A549 (cell line): ENCODE data around the gene RFWD3. TPM values are rescaled to one million over a fixed set of nuclear protein-coding genes. Genes with fewer than 3 reads are reported as not detected.

Experiments used
- ATAC-seq, 2 experiments: fragments of 200-7000 bp in 1 of 2; fragments of >200 bp in 1 of 2; cut with Nextera tagmentation in 1 of 2; cut with Tn5 transposase in 1 of 2; 3 replicates each; pipeline versions ENCODE4 v1.8.0 to v1.9.1; 2018 to 2020; ENCODE audit warnings: mild to moderate bottlenecking in 1 of 2, moderate library complexity in 1 of 2
- CTCF ChIA-PET: fragments of 300-600 bp; sonication (Branson Sonifier 250); formaldehyde crosslinking; extraction: SDS; loops from one replicate; lab custom pipeline; 2021; ENCODE audit warnings: antibody characterized with exemption, inconsistent platforms; lab: Yijun Ruan, JAX
- POLR2A ChIA-PET: fragments of 350-600 bp; formaldehyde crosslinking; extraction: SDS; loops from one replicate; lab custom pipeline; 2021; ENCODE audit warnings: antibody characterized with exemption, inconsistent platforms; lab: Yijun Ruan, JAX
- DNase-seq, 2 experiments: peaks; one replicate each; pipeline versions ENCODE4 v3.0.0 to v3.0.0-alpha.2; 2011 to 2016; ENCODE audit warnings: low read depth in 1 of 2, low spot score in 1 of 2
- FAIRE-seq: peaks from 2 replicates; lab custom pipeline; 2011; peaks lifted over from hg19 to GRCh38; lab: Jason Lieb, UNC
- H3K27ac ChIP-seq, 2 experiments: fragments of >200 bp; sonication (Bioruptor Twin); formaldehyde crosslinking; 3 replicates each; pipeline ENCODE4 v1.5.1; 2016 to 2017
- H3K4me1 ChIP-seq: fragments of >200 bp; sonication (Bioruptor Twin); formaldehyde crosslinking; 3 replicates; pipeline ENCODE4 v1.6.1; 2016
- H3K4me2 ChIP-seq: fragments of >200 bp; sonication (Bioruptor Twin); formaldehyde crosslinking; 3 replicates; pipeline ENCODE4 v1.6.1; 2016
- H3K4me3 ChIP-seq: fragments of >200 bp; sonication (Bioruptor Twin); formaldehyde crosslinking; 3 replicates; pipeline ENCODE4 v1.5.1; 2016
- H3K9me3 ChIP-seq: fragments of >200 bp; sonication (Bioruptor Twin); formaldehyde crosslinking; 3 replicates; pipeline ENCODE4 v1.6.1; 2016
- CBX2 ChIP-seq: fragments of 200-600 bp; sonication (generic); IDR thresholded peaks from 2 replicates; pipeline ENCODE4 v1.6.1; 2016; ENCODE audit warnings: low read depth, mild to moderate bottlenecking, borderline replicate concordance
- CEBPB ChIP-seq, 2 experiments: fragments of >200 bp in 1 of 2; sonication (Bioruptor Twin) in 1 of 2; formaldehyde crosslinking in 1 of 2; IDR thresholded peaks; 2 replicates each; pipeline ENCODE4 v1.6.1; 2012 to 2016
- CHD2 ChIP-seq: fragments of 150-350 bp; IDR thresholded peaks from 2 replicates; pipeline ENCODE4 v1.6.1; 2014; ENCODE audit warnings: low read length; ENCODE audit not compliant: partially characterized antibody
- CTCF ChIP-seq: fragments of >200 bp; sonication (Bioruptor Twin); formaldehyde crosslinking; IDR thresholded peaks from 3 replicates; pipeline ENCODE4 v1.5.1; 2016
- EHF ChIP-seq: fragments of 250-450 bp; sonication (Bioruptor Pico); IDR thresholded peaks from 2 replicates; pipeline ENCODE4 v1.5.0; 2020; ENCODE audit warnings: mild to moderate bottlenecking
- ESRRA ChIP-seq: fragments of 150-350 bp; IDR thresholded peaks from 2 replicates; pipeline ENCODE4 v1.6.1; 2014; ENCODE audit warnings: mild to moderate bottlenecking, low read length, borderline replicate concordance
- HES2 ChIP-seq: fragments of >200 bp; sonication (Bioruptor Twin); formaldehyde crosslinking; IDR thresholded peaks from 2 replicates; pipeline ENCODE4 v1.6.1; 2016
- HMGXB4 ChIP-seq: fragments of 250-450 bp; sonication (Bioruptor Pico); IDR thresholded peaks from 2 replicates; pipeline ENCODE4 v1.5.0; 2021; ENCODE audit warnings: mild to moderate bottlenecking, moderate library complexity, borderline replicate concordance
- HOXB5 ChIP-seq: fragments of 250-450 bp; sonication (Bioruptor Pico); IDR thresholded peaks from 2 replicates; pipeline ENCODE4 v1.5.0; 2020; ENCODE audit warnings: mild to moderate bottlenecking, moderate library complexity
- MYC ChIP-seq: IDR thresholded peaks from 2 replicates; pipeline ENCODE4 v1.6.1; 2012; ENCODE audit warnings: mild to moderate bottlenecking, inconsistent platforms, low read length, improper control_type of control experiment, borderline replicate concordance
- NPAS2 ChIP-seq: fragments of 250-450 bp; sonication (Bioruptor Pico); IDR thresholded peaks from 2 replicates; pipeline ENCODE4 v1.8.0; 2022; ENCODE audit warnings: mild to moderate bottlenecking, moderate library complexity, borderline replicate concordance
- POLR2A ChIP-seq: IDR thresholded peaks from 2 replicates; pipeline ENCODE4 v1.6.1; 2012; ENCODE audit warnings: mild to moderate bottlenecking, low read length
- RARB ChIP-seq: fragments of 250-450 bp; sonication (Bioruptor Pico); IDR thresholded peaks from 2 replicates; pipeline ENCODE4 v1.8.0; 2021; ENCODE audit warnings: mild to moderate bottlenecking, moderate library complexity
- TFCP2L1 ChIP-seq: fragments of 250-450 bp; sonication (Bioruptor Pico); IDR thresholded peaks from 2 replicates; pipeline ENCODE4 v1.5.0; 2021; ENCODE audit warnings: mild to moderate bottlenecking
- USF2 ChIP-seq: fragments of 450-650 bp; IDR thresholded peaks from 2 replicates; pipeline ENCODE4 v1.6.1; 2014; ENCODE audit warnings: antibody characterized with exemption
- ZSCAN20 ChIP-seq: fragments of 250-450 bp; sonication (Bioruptor Pico); IDR thresholded peaks from 2 replicates; pipeline ENCODE4 v1.8.0; 2022; ENCODE audit warnings: mild to moderate bottlenecking, moderate library complexity
- WGBS: methylation state at CpG from one replicate; pipeline ENCODE4 v1.1.6; 2017; ENCODE audit errors: missing lambda C conversion rate; 5-methylcytosine and 5-hydroxymethylcytosine counted together
- polyA plus RNA-seq, 4 experiments: library from polyadenylated mRNA; depleted of rRNA in 3 of 4; stranded (reverse); fragments of >200 nt; fragmentation: RNase III in 1 of 4; extraction: RNeasy Plus Mini Kit Qiagen cat#74134 plus additional on column Dnase treatment in 1 of 4; gene quantifications; 2 replicates in 3 of 4; 3 replicates in 1 of 4; pipeline ENCODE4 v1.2.3, GENCODE V29; 2011 to 2017

The RFWD3 gene
- polyA plus RNA-seq, 2 of the 4 experiments (the other 2 are of a cell fraction) = 36.1 to 50.6 TPM

- ATAC-seq (no peak), DNase-seq (no peak), FAIRE-seq (no peak)
- H3K9me3 ChIP-seq = no peaks in the 10 kb centered on the region
- WGBS = 93% methylated on average over 4 of the region's 4 CpGs
- ChIA-PET CTCF (interaction anchor here (1.0 to 4.7 kb wide), 12 partner anchors 10 to 314 kb away, joined by 3 to 31 read pairs (median 4); no protein-coding TSS in a partner anchor), POLR2A (interaction anchor here (1.5 kb wide), 1 partner anchor 15 kb away, joined by 5 read pairs; the partner anchor contains the start of gene GLG1)
- no peaks in the 10 kb centered on the region for H3K4me1 ChIP-seq
- no peak overlapping the region for H3K27ac ChIP-seq
- TF ChIP-seq USF2 (no peak), CEBPB (IDR thresholded peaks at IDR 0.05) (no peak), HOXB5 (no peak), HES2 (no peak), TFCP2L1 (no peak), NPAS2 (CRISPR knock-in tag) (no peak), CTCF (no peak), ESRRA (no peak), POLR2A (no peak), ZSCAN20 (no peak), CHD2 (no peak), CBX2 (no peak), MYC (no peak)
- no peak overlapping the region for H3K4me3 ChIP-seq
- H3K4me2 ChIP-seq = no peak overlapping the region
These were observed 44.7 kb downstream of the RFWD3 start for GRCh38 chr16:74622005-74622404.

GRCh38 chr16:74617206-74617788, 49.4 kb downstream of the RFWD3 start:
- DNase-seq (no peak), FAIRE-seq (no peak), ATAC-seq (no peak; a peak in 3 of 6 replicates)
- TF ChIP-seq NPAS2 (CRISPR knock-in tag) (no peak), RARB (CRISPR knock-in tag) (no peak), EHF (no peak), HMGXB4 (CRISPR knock-in tag) (no peak), POLR2A (no peak), MYC (no peak), USF2 (no peak), ZSCAN20 (no peak), CHD2 (no peak)
- CTCF ChIA-PET = interaction anchor here (0.6 to 1.7 kb wide), 8 partner anchors 8 to 313 kb away, joined by 3 to 7 read pairs (median 4); no protein-coding TSS in a partner anchor
- Histone ChIP-seq H3K9me3 (no peaks in the 10 kb centered on the region), H3K4me1 (no peaks in the 10 kb centered on the region), H3K27ac (no peak overlapping the region), H3K4me2 (no peak overlapping the region), H3K4me3 (no peak overlapping the region)
- WGBS = 96% methylated on average over 1 of the region's 1 CpG
- POLR2A ChIA-PET = interaction anchor here (0.8 to 1.9 kb wide), 2 partner anchors 11 to 50 kb away, joined by 3 to 11 read pairs; partner anchors contain the start of genes GLG1 and RFWD3
